ENCODE measurements around the gene TFR2. TPM values are rescaled to one million over a fixed set of nuclear protein-coding genes. Genes with fewer than 3 reads are reported as not detected.
A peak's percentile ranks its signal among the peaks of the same experiment; 100 is the strongest.

Gene TFR2
- total and polyA plus RNA-seq, 10 donors: 1.7 to 6.6 (median 2.1) TPM

DNA sequence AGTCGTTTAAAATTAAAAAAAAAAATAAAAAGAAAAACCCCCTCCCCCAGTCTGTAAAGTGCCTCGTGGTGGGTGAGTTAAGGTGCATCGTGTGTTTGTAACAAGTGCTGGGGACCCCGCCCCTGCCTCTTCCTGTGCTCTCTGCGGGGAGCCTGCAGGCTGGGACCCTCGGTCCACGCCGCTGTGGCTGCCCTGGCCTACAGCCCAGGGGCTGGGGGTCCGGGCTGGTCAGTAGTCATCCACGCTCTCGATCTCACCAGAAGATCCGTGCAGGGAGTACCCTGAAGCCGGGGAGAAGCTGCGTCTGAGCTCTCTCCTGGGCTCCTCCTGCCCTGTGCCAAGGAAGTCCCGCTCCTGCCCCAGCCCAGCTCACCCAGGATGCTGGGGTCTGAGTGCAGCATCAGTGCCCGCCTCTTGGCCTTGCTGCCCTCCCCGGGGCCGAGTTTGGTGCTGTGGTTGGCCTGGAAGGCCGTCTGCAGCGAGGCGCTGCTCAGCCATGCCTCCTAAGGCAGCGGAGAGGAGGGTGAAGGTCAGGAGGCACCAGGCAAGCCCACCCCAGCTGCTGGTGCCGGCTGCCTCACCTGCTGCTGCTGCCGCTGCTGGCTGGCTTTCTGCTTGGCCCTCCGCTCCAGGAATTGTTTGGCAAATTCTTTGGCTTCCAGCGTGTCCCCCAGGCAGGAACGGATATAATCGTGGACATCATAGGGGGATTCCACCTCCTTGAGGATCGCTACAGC is 40.3 kb upstream of the TFR2 start:
- intact Hi-C loops (cut with DNase I; ENCODE audit: low total_unique reads): no loop called here
- TF ChIP-seq POLR2AphosphoS5 (IDR thresholded peaks at IDR 0.05) (peak; percentile 67 to 89 (median 70)), POLR2A (IDR thresholded peaks at IDR 0.05) (no peak)
- Histone ChIP-seq H3K4me1 (peaks cover 0 to 53% (median 27%) of the 10 kb centered on the region in 6 donors), H3K27me3 (replicated peaks in 1 of 7) (no peaks in the 10 kb centered on the region), H3K9me3 (no peaks in the 10 kb centered on the region), H3K4me3 (no peak overlapping the region), H3K36me3 (peaks cover 0 to 100% (median 99%) of the 10 kb centered on the region in 6 donors), H3K27ac (peak overlapping the region in 3 of 8 donors; percentile 17 to 99 (median 30))
- 73 to 79% (median 77%) methylated on average over 14 to 29 of the region's 29 CpGs for whole genome bisulfite sequencing, 5 donors
- DNase-seq: peak; percentile 77

DNA sequence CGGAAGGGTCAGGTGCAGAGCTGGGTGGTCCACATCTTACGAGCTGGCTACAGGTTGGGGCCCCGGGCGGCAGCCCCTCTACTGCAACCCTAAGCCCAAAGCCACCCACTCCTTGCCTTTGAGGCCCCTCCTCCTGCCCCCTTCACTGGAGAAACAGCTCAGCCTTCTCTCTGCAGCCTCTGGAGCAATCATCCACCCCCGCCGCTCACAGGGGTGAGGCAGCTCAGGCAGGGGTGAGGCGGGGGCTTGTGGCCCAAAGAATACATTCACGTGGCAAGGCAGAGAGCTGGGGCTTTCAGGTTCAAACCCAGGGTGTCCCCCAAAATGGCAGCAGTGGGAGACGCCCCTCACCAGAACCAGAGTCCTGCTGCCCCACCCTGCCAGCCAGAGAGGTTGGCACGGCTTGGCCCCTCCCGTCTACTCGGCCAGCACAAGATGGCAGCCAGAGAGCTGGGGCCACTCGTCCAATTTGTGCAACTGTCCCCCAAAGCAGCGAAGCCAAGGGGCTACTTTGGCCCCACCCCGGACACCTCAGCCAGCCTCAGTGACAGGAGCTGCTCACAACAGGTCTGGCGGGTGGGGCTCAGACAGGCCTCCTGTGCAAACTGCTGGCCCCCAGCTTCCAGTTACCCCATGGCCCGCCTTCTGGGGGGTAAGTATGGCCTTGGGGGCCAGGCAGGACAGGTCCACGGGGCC is 39.4 kb upstream of the TFR2 start:
- intact Hi-C loops (cut with DNase I; ENCODE audit: low total_unique reads): no loop called here

DNA sequence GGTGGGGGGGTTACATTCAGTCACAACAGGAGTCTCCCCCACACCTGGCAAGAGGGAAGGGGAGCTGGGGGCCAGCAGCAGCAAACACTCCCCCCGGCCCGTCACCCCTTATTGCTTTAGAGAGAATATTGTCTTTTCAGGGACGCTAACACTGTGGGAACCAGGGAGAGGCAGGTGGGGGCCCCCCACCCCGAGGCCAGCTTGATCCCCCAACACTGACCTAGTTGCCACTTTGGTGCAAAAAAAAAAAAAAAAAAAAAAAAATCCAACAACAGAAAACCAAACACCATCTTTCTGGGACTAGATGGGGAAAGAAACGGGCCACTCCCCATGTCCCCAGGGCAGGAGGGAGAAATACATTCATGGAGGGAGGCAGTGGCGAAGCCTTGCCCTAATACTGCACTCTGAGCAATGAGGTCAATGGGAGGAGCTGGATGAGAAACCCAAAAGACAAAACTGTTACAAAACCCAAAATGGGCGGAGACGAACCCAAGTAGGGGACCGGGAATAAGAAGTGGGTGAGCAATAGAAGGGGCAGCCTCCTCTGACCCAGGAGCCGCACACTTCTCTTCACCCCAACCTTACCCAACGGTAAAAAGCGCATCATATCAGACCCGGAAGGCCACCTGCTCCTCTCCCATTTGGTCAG is 38.7 kb upstream of the TFR2 start:
- H3K9me3 ChIP-seq: no peaks in the 10 kb centered on the region
- 68 to 82% (median 71%) methylated on average over 13 of the region's 13 CpGs for WGBS, 5 donors
- TF ChIP-seq POLR2A (IDR thresholded peaks at IDR 0.05) (no peak), POLR2AphosphoS5 (IDR thresholded peaks at IDR 0.05) (no peak)
- TF ChIP-seq, protein P1, sequence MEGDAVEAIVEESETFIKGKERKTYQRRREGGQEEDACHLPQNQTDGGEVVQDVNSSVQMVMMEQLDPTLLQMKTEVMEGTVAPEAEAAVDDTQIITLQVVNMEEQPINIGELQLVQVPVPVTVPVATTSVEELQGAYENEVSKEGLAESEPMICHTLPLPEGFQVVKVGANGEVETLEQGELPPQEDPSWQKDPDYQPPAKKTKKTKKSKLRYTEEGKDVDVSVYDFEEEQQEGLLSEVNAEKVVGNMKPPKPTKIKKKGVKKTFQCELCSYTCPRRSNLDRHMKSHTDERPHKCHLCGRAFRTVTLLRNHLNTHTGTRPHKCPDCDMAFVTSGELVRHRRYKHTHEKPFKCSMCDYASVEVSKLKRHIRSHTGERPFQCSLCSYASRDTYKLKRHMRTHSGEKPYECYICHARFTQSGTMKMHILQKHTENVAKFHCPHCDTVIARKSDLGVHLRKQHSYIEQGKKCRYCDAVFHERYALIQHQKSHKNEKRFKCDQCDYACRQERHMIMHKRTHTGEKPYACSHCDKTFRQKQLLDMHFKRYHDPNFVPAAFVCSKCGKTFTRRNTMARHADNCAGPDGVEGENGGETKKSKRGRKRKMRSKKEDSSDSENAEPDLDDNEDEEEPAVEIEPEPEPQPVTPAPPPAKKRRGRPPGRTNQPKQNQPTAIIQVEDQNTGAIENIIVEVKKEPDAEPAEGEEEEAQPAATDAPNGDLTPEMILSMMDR (IDR thresholded peaks at IDR 0.05 in 8 of 11, conservative IDR thresholded peaks at IDR 0.05 in 3 of 11): no peak
- H3K36me3 ChIP-seq: peaks cover 0 to 90% (median 86%) of the 10 kb centered on the region in 6 donors
- peaks cover 7 to 68% (median 41%) of the 10 kb centered on the region in 6 donors for H3K4me1 ChIP-seq
- intact Hi-C loops (cut with DNase I; ENCODE audit: low total_unique reads): loop anchor here (10.0 kb wide), 1 partner anchor 65 kb away; the partner anchor contains the start of gene MOSPD3
- H3K27ac ChIP-seq: peak overlapping the region in 6 of 8 donors; percentile 18 to 100 (median 63)
- no peaks in the 10 kb centered on the region for H3K27me3 ChIP-seq (replicated peaks in 1 of 7)
- H3K4me3 ChIP-seq: no peak overlapping the region
- no peak for DNase-seq

More for the DNA sequence above, 39.4 kb upstream of the TFR2 start:
- H3K4me1 ChIP-seq: peaks cover 7 to 63% (median 37%) of the 10 kb centered on the region in 6 donors
- WGBS, 5 donors: 80 to 89% (median 84%) methylated on average over 13 to 18 of the region's 18 CpGs
- H3K27me3 ChIP-seq (replicated peaks in 1 of 7): no peaks in the 10 kb centered on the region
- H3K9me3 ChIP-seq: no peaks in the 10 kb centered on the region
- peak overlapping the region in 6 of 8 donors; percentile 18 to 100 (median 63) for H3K27ac ChIP-seq
- peaks cover 0 to 97% (median 93%) of the 10 kb centered on the region in 6 donors for H3K36me3 ChIP-seq
- peak; percentile 81 for DNase-seq
- no peak overlapping the region for H3K4me3 ChIP-seq
- TF ChIP-seq POLR2A (IDR thresholded peaks at IDR 0.05): no peak
- TF ChIP-seq, protein P1 (IDR thresholded peaks at IDR 0.05 in 8 of 11, conservative IDR thresholded peaks at IDR 0.05 in 3 of 11): no peak
- peak; percentile 69 to 87 (median 74) for TF ChIP-seq POLR2AphosphoS5 (IDR thresholded peaks at IDR 0.05)

DNA sequence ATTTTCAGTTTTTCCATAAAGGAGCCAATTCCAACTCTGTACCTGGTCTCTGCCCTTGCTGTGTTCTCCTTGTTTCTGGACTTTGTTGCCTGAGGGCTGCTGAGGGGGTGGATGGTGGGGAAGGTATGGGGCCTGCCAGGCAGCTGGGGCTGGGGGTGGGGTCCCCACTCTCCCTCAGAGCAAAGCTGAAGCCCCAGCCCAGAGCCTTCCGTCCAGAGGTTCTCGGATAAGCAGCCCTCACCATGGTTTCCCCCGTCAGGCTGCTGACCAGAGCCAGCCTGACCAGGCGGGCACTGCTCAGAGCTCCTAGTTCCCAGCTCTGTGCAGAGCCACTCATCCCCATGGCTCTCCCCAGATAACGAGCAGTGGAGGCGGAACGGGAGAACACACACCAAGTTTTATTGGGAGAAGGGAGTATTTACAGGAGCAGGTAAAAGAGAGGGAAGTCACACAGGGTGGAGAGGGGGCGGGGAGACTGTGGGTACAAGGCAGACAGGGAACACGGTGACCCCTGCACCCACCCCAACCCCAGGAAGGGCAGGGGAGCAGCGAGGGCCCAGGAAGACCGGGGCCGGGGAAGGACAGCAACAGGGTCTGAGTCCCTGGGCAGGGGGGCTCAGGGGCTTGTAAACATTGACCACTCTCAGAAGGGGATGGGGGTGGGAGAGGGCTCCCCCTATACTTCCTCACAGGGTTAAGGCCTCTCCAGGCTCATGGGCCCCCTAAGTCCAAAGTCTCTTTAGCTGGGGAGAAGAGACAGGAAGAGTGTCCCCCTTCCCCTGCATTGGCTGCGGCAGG is 38.0 kb upstream of the TFR2 start:
- Histone ChIP-seq H3K36me3 (peaks cover 0 to 83% (median 79%) of the 10 kb centered on the region in 6 donors), H3K9me3 (no peaks in the 10 kb centered on the region), H3K4me1 (peaks cover 7 to 68% (median 41%) of the 10 kb centered on the region in 6 donors), H3K27ac (peak overlapping the region in 6 of 8 donors; percentile 11 to 100 (median 63)), H3K27me3 (replicated peaks in 1 of 7) (no peaks in the 10 kb centered on the region), H3K4me3 (no peak overlapping the region)
- DNase-seq: peak; percentile 77
- WGBS, 5 donors: 74 to 83% (median 78%) methylated on average over 13 of the region's 13 CpGs
- intact Hi-C loops (cut with DNase I; ENCODE audit: low total_unique reads): loop anchor here (10.0 kb wide), 1 partner anchor 65 kb away; the partner anchor contains the start of gene MOSPD3
- TF ChIP-seq, protein P1 (IDR thresholded peaks at IDR 0.05 in 8 of 11, conservative IDR thresholded peaks at IDR 0.05 in 3 of 11): no peak
- TF ChIP-seq POLR2A (IDR thresholded peaks at IDR 0.05) (no peak), POLR2AphosphoS5 (IDR thresholded peaks at IDR 0.05) (peak; percentile 15 to 76 (median 44))
